Transverse colon (tissue), 4 donors: ENCODE measurements around the gene MNS1. TPM values are rescaled to one million over a fixed set of nuclear protein-coding genes. Genes with fewer than 3 reads are reported as not detected.
"Not testable (repeated sequence)": the region's sequence is repeated elsewhere in the genome, so short reads cannot be mapped to it uniquely, and the experiment has no call there.

Experiments used
- DNase-seq: peaks from one replicate; pipeline ENCODE4 v3.0.0-alpha.2; 2019
- H3K27ac ChIP-seq, 4 donors: fragments of 200-600 bp; sonication (generic); 2 replicates each; pipeline ENCODE4 v1.5.1; 2016 to 2018; ENCODE audit warnings: inconsistent platforms in 4 of 4
- H3K27me3 ChIP-seq: fragments of 200-600 bp; sonication (generic); 2 replicates; pipeline ENCODE4 v1.5.1; 2017; ENCODE audit warnings: inconsistent platforms
- H3K36me3 ChIP-seq, 4 donors: fragments of 200-600 bp; sonication (generic); 2 replicates each; pipeline ENCODE4 v1.5.1; 2017 to 2019; ENCODE audit warnings: inconsistent platforms in 4 of 4
- H3K4me1 ChIP-seq, 4 donors: fragments of 200-600 bp; sonication (generic); 2 replicates each; pipeline ENCODE4 v1.5.1; 2017 to 2020; ENCODE audit warnings: inconsistent platforms in 4 of 4
- H3K4me3 ChIP-seq, 4 donors: fragments of 200-600 bp; sonication (generic); 1 replicate in 1 of 4; 2 replicates in 3 of 4; pipeline versions ENCODE4 v1.5.1 to v1.6.1; 2017 to 2019; ENCODE audit warnings: inconsistent platforms in 4 of 4
- H3K9me3 ChIP-seq, 2 donors: fragments of 200-600 bp; sonication (generic); 2 replicates each; pipeline ENCODE4 v1.5.1; 2017 to 2019; ENCODE audit warnings: inconsistent platforms in 2 of 2
- CTCF ChIP-seq, 5 experiments: fragments of 200-600 bp in 3 of 5; fragments of 450-650 bp in 2 of 5; sonication (generic) in 3 of 5; IDR thresholded peaks; 1 replicate in 2 of 5; 2 replicates in 3 of 5; pipeline ENCODE4 v1.5.1; 2016 to 2017; ENCODE audit warnings: antibody characterized with exemption in 5 of 5, inconsistent platforms in 3 of 5, mild to moderate bottlenecking in 2 of 5, moderate library complexity in 1 of 5
- EP300 ChIP-seq: sonication (generic); formaldehyde crosslinking; IDR thresholded peaks from one replicate; pipeline ENCODE4 v1.6.1; 2017; ENCODE audit warnings: antibody characterized with exemption, low read depth
- POLR2A ChIP-seq: fragments of 450-650 bp; IDR thresholded peaks from one replicate; pipeline ENCODE4 v1.6.1; 2016; ENCODE audit warnings: antibody characterized with exemption, mild to moderate bottlenecking, moderate library complexity
- POLR2AphosphoS5 ChIP-seq, 3 donors: sonication (generic); formaldehyde crosslinking; IDR thresholded peaks; one replicate each; pipeline ENCODE4 v1.6.1; 2016; ENCODE audit warnings: antibody characterized with exemption in 3 of 3
- WGBS, 2 donors: methylation state at CpG; one replicate each; pipeline ENCODE4 v1.1.5; 2018; ENCODE audit warnings: low coverage in 1 of 2; 5-methylcytosine and 5-hydroxymethylcytosine counted together
- in situ Hi-C, 4 donors: fragments of 200-750 bp; cut with MboI; loops; one replicate each; pipeline versions ENCODE4 v1.15.0 to v1.15.1; 2017; ENCODE audit warnings: low sequenced_read_pairs in 3 of 4, low pct_ligation_motif_present in 1 of 4, low pct_unique_long_range_greater_than_20kb in 1 of 4
- intact Hi-C: fragments of 100-400 bp; cut with DNase I; formaldehyde crosslinking; loops from one replicate; pipeline ENCODE4 v1.15.1; 2023; ENCODE audit warnings: low total_unique reads
- total RNA-seq, 4 donors: library from RNA; depleted of rRNA; stranded (reverse); fragments of >200 nt; gene quantifications; one replicate each; pipeline ENCODE4 v1.1.0, GENCODE V29; 2016

MNS1 gene
- total RNA-seq, 4 donors from 2014 or later = 0.16 to 0.96 (median 0.40) TPM; not detected in 1

GRCh38 chr15:56490461-56490860 is 25.5 kb upstream of the MNS1 start:
- WGBS, 2 donors = 65 to 89% methylated on average over 1 of the region's 1 CpG
- no peak for DNase-seq
- in situ Hi-C loops = loop anchor here (10.0 to 25.0 kb wide), 6 partner anchors 372 to 1047 kb away; no protein-coding TSS in a partner anchor
- Histone ChIP-seq H3K27me3 (no peaks in the 10 kb centered on the region), H3K27ac (no peak overlapping the region), H3K4me3 (no peak overlapping the region), H3K4me1 (peaks cover 0 to 17% (median 0%) of the 10 kb centered on the region in 4 donors), H3K9me3 (no peaks in the 10 kb centered on the region), H3K36me3 (no peaks in the 10 kb centered on the region)
- no peak for TF ChIP-seq CTCF (IDR thresholded peaks at IDR 0.05)
- TF ChIP-seq POLR2A = no peak
- TF ChIP-seq EP300 = no peak
- TF ChIP-seq POLR2AphosphoS5 (IDR thresholded peaks at IDR 0.05) = no peak
- intact Hi-C loops = no loop called here

GRCh38 chr15:56486206-56486605 is 21.3 kb upstream of the MNS1 start:
- intact Hi-C loops, H3K36me3 ChIP-seq, H3K27ac ChIP-seq, H3K4me3 ChIP-seq, DNase-seq, H3K9me3 ChIP-seq, H3K27me3 ChIP-seq, H3K4me1 ChIP-seq: not testable (repeated sequence)
- 63 to 89% methylated on average over 2 of the region's 2 CpGs for WGBS, 2 donors
- in situ Hi-C loops = loop anchor here (25.0 kb wide), 4 partner anchors 376 to 1051 kb away; no protein-coding TSS in a partner anchor

- in situ Hi-C loops = loop anchor here (25.0 kb wide), 4 partner anchors 377 to 1052 kb away; no protein-coding TSS in a partner anchor
- H3K27ac ChIP-seq, DNase-seq, H3K4me3 ChIP-seq, H3K4me1 ChIP-seq, intact Hi-C loops, H3K27me3 ChIP-seq, H3K9me3 ChIP-seq, H3K36me3 ChIP-seq: not testable (repeated sequence)
- 74 to 89% methylated on average over 2 to 3 of the region's 3 CpGs for WGBS, 2 donors
Measured at GRCh38 chr15:56485426-56485825, 20.5 kb upstream of the MNS1 start.

GRCh38 chr15:56484287-56484686 is 19.4 kb upstream of the MNS1 start:
- WGBS, 2 donors = 84 to 86% methylated on average over 1 to 2 of the region's 2 CpGs
- Histone ChIP-seq H3K9me3 (no peaks in the 10 kb centered on the region), H3K4me3 (no peak overlapping the region), H3K27ac (no peak overlapping the region), H3K36me3 (no peaks in the 10 kb centered on the region), H3K27me3 (no peaks in the 10 kb centered on the region), H3K4me1 (no peaks in the 10 kb centered on the region)
- no peak for TF ChIP-seq POLR2A
- no peak for TF ChIP-seq POLR2AphosphoS5 (IDR thresholded peaks at IDR 0.05)
- TF ChIP-seq EP300 = no peak
- no peak for TF ChIP-seq CTCF (IDR thresholded peaks at IDR 0.05)
- in situ Hi-C loops = loop anchor here (25.0 kb wide), 4 partner anchors 378 to 1053 kb away; no protein-coding TSS in a partner anchor
- intact Hi-C loops = no loop called here
- DNase-seq = no peak

- Histone ChIP-seq H3K27me3 (no peaks in the 10 kb centered on the region), H3K36me3 (no peaks in the 10 kb centered on the region), H3K27ac (no peak overlapping the region), H3K4me3 (no peak overlapping the region), H3K9me3 (no peaks in the 10 kb centered on the region), H3K4me1 (no peaks in the 10 kb centered on the region)
- in situ Hi-C loops (loop anchor here (25.0 kb wide), 4 partner anchors 387 to 1062 kb away; no protein-coding TSS in a partner anchor), intact Hi-C loops (no loop called here)
- TF ChIP-seq POLR2A = no peak
- no peak for TF ChIP-seq CTCF (IDR thresholded peaks at IDR 0.05)
- TF ChIP-seq POLR2AphosphoS5 (IDR thresholded peaks at IDR 0.05) = no peak
- no peak for TF ChIP-seq EP300
- no peak for DNase-seq
Measured at GRCh38 chr15:56475351-56475750, 10.4 kb upstream of the MNS1 start.
